Transverse colon (tissue), 4 donors: ENCODE measurements around the gene CACNA1G. TPM values are rescaled to one million over a fixed set of nuclear protein-coding genes. Genes with fewer than 3 reads are reported as not detected.

Experiments used
- DNase-seq: peaks from one replicate; pipeline ENCODE4 v3.0.0-alpha.2; 2019
- H3K27ac ChIP-seq, 4 donors: fragments of 200-600 bp; sonication (generic); 2 replicates each; pipeline ENCODE4 v1.5.1; 2016 to 2018; ENCODE audit warnings: inconsistent platforms in 4 of 4
- H3K27me3 ChIP-seq: fragments of 200-600 bp; sonication (generic); 2 replicates; pipeline ENCODE4 v1.5.1; 2017; ENCODE audit warnings: inconsistent platforms
- H3K36me3 ChIP-seq, 4 donors: fragments of 200-600 bp; sonication (generic); 2 replicates each; pipeline ENCODE4 v1.5.1; 2017 to 2019; ENCODE audit warnings: inconsistent platforms in 4 of 4
- H3K4me1 ChIP-seq, 4 donors: fragments of 200-600 bp; sonication (generic); 2 replicates each; pipeline ENCODE4 v1.5.1; 2017 to 2020; ENCODE audit warnings: inconsistent platforms in 4 of 4
- H3K4me3 ChIP-seq, 4 donors: fragments of 200-600 bp; sonication (generic); 1 replicate in 1 of 4; 2 replicates in 3 of 4; pipeline versions ENCODE4 v1.5.1 to v1.6.1; 2017 to 2019; ENCODE audit warnings: inconsistent platforms in 4 of 4
- H3K9me3 ChIP-seq, 2 donors: fragments of 200-600 bp; sonication (generic); 2 replicates each; pipeline ENCODE4 v1.5.1; 2017 to 2019; ENCODE audit warnings: inconsistent platforms in 2 of 2
- CTCF ChIP-seq, 5 experiments: fragments of 200-600 bp in 3 of 5; fragments of 450-650 bp in 2 of 5; sonication (generic) in 3 of 5; IDR thresholded peaks; 1 replicate in 2 of 5; 2 replicates in 3 of 5; pipeline ENCODE4 v1.5.1; 2016 to 2017; ENCODE audit warnings: antibody characterized with exemption in 5 of 5, inconsistent platforms in 3 of 5, mild to moderate bottlenecking in 2 of 5, moderate library complexity in 1 of 5
- EP300 ChIP-seq: sonication (generic); formaldehyde crosslinking; IDR thresholded peaks from one replicate; pipeline ENCODE4 v1.6.1; 2017; ENCODE audit warnings: antibody characterized with exemption, low read depth
- POLR2A ChIP-seq: fragments of 450-650 bp; IDR thresholded peaks from one replicate; pipeline ENCODE4 v1.6.1; 2016; ENCODE audit warnings: antibody characterized with exemption, mild to moderate bottlenecking, moderate library complexity
- POLR2AphosphoS5 ChIP-seq, 3 donors: sonication (generic); formaldehyde crosslinking; IDR thresholded peaks; one replicate each; pipeline ENCODE4 v1.6.1; 2016; ENCODE audit warnings: antibody characterized with exemption in 3 of 3
- WGBS, 2 donors: methylation state at CpG; one replicate each; pipeline ENCODE4 v1.1.5; 2018; ENCODE audit warnings: low coverage in 1 of 2; 5-methylcytosine and 5-hydroxymethylcytosine counted together
- in situ Hi-C, 4 donors: fragments of 200-750 bp; cut with MboI; loops; one replicate each; pipeline versions ENCODE4 v1.15.0 to v1.15.1; 2017; ENCODE audit warnings: low sequenced_read_pairs in 3 of 4, low pct_ligation_motif_present in 1 of 4, low pct_unique_long_range_greater_than_20kb in 1 of 4
- intact Hi-C: fragments of 100-400 bp; cut with DNase I; formaldehyde crosslinking; loops from one replicate; pipeline ENCODE4 v1.15.1; 2023; ENCODE audit warnings: low total_unique reads
- total RNA-seq, 4 donors: library from RNA; depleted of rRNA; stranded (reverse); fragments of >200 nt; gene quantifications; one replicate each; pipeline ENCODE4 v1.1.0, GENCODE V29; 2016

The CACNA1G gene
- total RNA-seq, 4 donors from 2014 or later: 0.14 TPM; not detected in 3

- Histone ChIP-seq H3K27ac (peak overlapping the region; percentile 42 to 81 (median 80)), H3K36me3 (no peaks in the 10 kb centered on the region), H3K9me3 (no peaks in the 10 kb centered on the region), H3K4me3 (no peak overlapping the region), H3K27me3 (no peaks in the 10 kb centered on the region), H3K4me1 (peaks cover 31 to 62% (median 50%) of the 10 kb centered on the region in 4 donors)
- DNase-seq: no peak
- in situ Hi-C loops (no loop called here), intact Hi-C loops (no loop called here)
- WGBS, 2 donors: 81% methylated on average over 10 of the region's 10 CpGs; no CpG with 5 or more reads in 1 of the 2 donors
- TF ChIP-seq POLR2AphosphoS5 (IDR thresholded peaks at IDR 0.05) (no peak), POLR2A (no peak), CTCF (IDR thresholded peaks at IDR 0.05) (no peak), EP300 (no peak)
These were observed 98.7 kb downstream of the CACNA1G start for GRCh38 chr17:50659179-50659578.

GRCh38 chr17:50660042-50660886 lies 99.7 kb downstream of the CACNA1G start:
- 10 to 53% methylated on average over 2 to 9 of the region's 11 CpGs for WGBS, 2 donors
- intact Hi-C loops (no loop called here), in situ Hi-C loops (no loop called here)
- H3K4me1 ChIP-seq: peaks cover 31 to 62% (median 50%) of the 10 kb centered on the region in 4 donors
- TF ChIP-seq EP300: no peak
- no peak for TF ChIP-seq POLR2A
- no peak for TF ChIP-seq CTCF (IDR thresholded peaks at IDR 0.05)
- peak in 1 of 3 donors; percentile 51 for TF ChIP-seq POLR2AphosphoS5 (IDR thresholded peaks at IDR 0.05)
- no peaks in the 10 kb centered on the region for H3K9me3 ChIP-seq
- H3K4me3 ChIP-seq: no peak overlapping the region
- peak overlapping the region; percentile 75 to 81 (median 80) for H3K27ac ChIP-seq
- no peaks in the 10 kb centered on the region for H3K27me3 ChIP-seq
- H3K36me3 ChIP-seq: no peaks in the 10 kb centered on the region
- DNase-seq: peak; percentile 60

- Histone ChIP-seq H3K27me3 (no peaks in the 10 kb centered on the region), H3K36me3 (no peaks in the 10 kb centered on the region), H3K4me3 (no peak overlapping the region), H3K4me1 (peaks cover 31 to 62% (median 50%) of the 10 kb centered on the region in 4 donors), H3K27ac (peak overlapping the region; percentile 75 to 81 (median 80)), H3K9me3 (no peaks in the 10 kb centered on the region)
- DNase-seq: no peak
- intact Hi-C loops: no loop called here
- WGBS, 2 donors: 78% methylated on average over 10 of the region's 10 CpGs; no CpG with 5 or more reads in 1 of the 2 donors
- in situ Hi-C loops: no loop called here
- no peak for TF ChIP-seq CTCF (IDR thresholded peaks at IDR 0.05)
- no peak for TF ChIP-seq POLR2A
- TF ChIP-seq EP300: no peak
- no peak for TF ChIP-seq POLR2AphosphoS5 (IDR thresholded peaks at IDR 0.05)
These were observed 100.4 kb downstream of the CACNA1G start for GRCh38 chr17:50660887-50661345.

- Histone ChIP-seq H3K4me3 (no peak overlapping the region), H3K36me3 (no peaks in the 10 kb centered on the region), H3K4me1 (peaks cover 31 to 62% (median 50%) of the 10 kb centered on the region in 4 donors), H3K27ac (peak overlapping the region; percentile 75 to 81 (median 80)), H3K27me3 (no peaks in the 10 kb centered on the region), H3K9me3 (no peaks in the 10 kb centered on the region)
- TF ChIP-seq POLR2A (no peak), POLR2AphosphoS5 (IDR thresholded peaks at IDR 0.05) (no peak), CTCF (IDR thresholded peaks at IDR 0.05) (no peak), EP300 (no peak)
- DNase-seq: no peak
- WGBS, 2 donors: 75% methylated on average over 5 of the region's 5 CpGs; no CpG with 5 or more reads in 1 of the 2 donors
- in situ Hi-C loops (no loop called here), intact Hi-C loops (no loop called here)
These were observed 100.8 kb downstream of the CACNA1G start for GRCh38 chr17:50661348-50661747.
